ENCODE results near the gene REPS1.
"Not testable (repeated sequence)": the region's sequence is repeated elsewhere in the genome, so short reads cannot be mapped to it uniquely, and the experiment has no call there.

The REPS1 gene

DNA sequence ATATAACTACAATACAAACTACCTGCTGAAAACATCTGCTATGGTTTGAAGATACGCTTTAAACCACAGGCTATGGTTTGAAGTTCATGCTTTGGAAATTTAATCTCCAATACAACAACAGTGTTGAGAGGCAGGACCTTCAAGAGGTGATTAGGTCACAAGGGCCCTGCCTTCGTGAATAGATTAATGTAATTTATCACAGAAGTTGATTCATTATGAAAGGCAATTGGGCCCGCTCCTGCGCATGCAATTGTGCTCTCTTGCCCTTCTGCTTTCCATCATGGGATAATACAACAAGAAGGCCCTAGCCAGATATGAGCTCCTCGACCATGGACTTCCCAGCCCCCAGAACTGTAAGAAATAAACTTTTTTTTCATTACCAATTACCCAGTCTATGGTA is 21.2 kb downstream of the REPS1 start:
- peak in 1 of 3 experiments; percentile 38 for DNase-seq

DNA sequence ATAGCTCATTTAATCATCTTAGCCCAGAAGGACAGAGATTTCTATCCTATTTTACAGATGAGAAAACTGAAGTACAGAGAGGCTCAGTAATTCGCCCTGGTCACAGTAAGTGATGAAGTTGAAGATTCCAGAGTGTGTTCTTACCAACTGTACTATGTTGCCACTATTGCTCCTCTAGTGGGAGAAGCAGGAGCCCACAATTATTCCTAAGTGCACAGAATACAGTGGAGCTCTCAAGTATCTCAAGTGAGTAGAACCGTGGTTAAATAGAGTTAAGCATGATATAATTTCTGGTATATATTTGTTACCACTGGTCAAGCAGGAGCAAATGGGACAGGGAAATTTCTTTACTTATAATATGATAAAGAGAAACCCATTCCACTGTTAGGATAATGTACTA is 22.1 kb downstream of the REPS1 start:
- peak in 1 of 3 experiments; percentile 52 for DNase-seq

DNA sequence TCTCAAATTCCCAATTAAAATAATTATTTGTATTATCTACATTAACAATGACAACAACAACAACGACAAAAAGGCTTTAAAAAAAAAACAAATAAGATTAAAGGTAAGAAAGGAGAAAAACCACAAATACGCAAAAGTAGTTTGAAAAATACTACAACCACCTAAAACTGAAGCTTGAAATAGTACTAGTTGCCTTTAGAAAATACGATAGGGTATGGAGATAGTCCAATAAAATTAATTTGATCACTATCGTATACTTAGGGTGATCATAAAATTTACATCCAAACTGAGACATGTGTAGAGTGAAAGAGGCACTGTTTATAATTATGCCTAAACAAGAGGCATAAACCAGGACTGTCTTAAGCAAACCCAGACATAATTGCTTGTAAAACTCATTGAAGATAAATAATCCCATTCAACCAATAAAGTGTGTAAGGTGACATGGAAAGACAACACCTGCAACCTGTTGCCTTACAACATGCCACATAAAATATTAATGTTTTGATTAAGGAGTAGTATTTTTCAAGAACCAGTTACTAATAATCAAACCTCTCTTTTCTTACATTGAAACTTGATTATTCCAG is 22.7 kb downstream of the REPS1 start:
- DNase-seq = peak in 1 of 3 experiments; percentile 54

DNA sequence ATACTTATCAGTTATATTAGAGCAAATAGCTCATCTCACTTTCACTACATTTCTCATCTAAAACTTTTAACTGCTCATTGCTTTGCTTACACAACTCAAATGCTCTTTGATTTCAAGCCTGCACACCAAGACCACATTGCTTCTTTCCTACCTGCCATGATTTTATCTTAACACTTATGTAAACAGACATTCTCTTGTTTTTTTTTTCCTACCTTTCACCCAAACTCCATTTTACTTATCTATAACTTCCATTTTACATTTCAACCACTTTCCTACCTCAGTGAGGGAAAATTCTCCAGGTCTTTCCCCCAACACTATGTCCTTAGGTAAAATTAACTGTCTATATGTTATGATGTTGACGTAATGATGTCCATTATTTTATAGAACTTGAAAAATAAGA is 24.0 kb downstream of the REPS1 start:
- DNase-seq = no peak

DNA sequence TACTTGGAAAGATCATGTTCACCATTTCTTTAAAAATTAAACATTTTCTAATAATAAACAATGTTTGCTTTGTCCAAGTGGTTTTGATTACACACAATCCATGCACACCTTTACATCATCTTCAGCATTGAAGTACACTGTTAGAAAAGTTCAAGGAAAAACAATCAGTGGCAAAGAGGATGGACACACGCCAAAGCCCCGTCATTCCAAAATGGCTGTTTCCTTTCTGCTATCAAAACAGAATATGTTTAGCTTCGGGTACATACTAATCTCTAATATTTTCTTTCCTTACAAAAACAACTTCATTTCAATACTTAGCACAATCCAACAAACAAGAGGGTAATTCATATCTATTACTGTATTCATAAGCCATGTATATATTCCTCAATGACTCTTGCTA is 24.5 kb downstream of the REPS1 start:
- DNase-seq = no peak

DNA sequence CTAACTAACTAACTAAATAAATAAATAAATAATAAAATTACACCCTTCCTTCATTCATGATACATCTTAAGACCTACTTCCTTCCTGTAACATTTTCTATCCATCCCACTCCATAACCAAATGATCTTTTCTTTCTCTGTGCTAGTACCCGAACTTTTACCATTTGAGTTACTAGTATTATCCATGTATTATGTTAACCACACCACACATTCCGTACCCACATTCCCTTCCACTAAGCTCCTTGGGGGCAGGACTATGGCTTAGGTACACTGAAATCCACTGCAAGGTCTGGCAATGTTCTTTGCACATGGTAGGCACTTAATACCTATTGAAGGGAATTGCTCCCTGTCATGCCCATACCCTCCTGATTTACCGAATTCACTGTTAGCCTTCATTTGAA is 24.9 kb downstream of the REPS1 start:
- DNase-seq = no peak

DNA sequence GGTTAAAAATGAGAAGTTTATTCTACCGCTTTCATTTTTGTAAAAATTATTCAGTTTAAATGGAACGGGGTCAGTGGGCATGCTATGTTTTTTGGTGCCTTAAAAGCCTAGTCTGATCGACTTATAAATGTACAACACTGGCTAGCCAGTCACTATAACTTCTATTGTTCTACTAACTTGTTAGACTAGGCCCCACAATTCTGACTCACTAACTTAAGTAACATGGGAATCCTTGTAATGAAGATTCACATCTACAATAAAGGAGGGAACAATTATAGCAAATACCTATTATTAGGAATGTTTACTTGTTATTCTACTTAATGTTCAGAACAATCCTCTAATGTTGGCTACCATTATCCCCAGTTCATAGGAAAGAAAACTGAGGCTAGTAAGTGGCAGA is 28.5 kb downstream of the REPS1 start:
- no peak for DNase-seq

DNA sequence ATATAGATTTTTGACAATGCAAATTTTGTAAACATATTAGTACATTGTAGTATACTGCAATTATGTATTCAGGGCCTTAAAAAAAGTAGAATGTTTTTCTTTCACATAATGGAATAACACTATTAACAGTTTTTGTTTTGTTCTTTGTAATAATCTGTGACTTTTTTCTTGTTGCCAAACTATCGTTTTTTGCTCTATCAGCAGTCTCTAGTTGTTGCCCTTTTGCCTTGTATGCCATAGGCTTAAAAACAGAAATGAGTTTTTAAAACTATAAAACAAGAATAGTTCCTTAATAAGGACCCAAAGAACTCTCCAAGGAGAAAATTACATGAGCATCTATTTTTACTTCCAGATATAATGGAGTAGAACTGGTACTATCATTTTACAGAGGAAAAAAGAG is 29.5 kb downstream of the REPS1 start:
- DNase-seq = no peak

DNA sequence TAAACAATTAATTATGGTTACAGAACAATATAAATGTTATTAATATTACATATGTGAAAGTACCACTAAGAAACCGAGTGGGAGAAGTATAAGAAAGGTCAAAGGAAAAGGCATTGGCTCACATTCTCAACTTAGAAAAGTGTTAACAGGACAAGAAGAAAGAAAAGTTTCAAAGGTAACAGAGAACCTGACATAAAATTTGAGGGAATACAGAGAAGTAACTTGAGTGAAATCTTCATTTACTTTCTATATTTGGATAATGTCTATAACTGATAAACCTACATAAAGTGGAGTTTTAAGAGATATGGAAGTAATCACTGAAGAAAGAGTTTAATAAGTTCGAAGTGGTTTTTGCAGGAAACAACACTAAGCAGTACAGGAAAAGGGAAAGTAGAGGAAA is 30.1 kb downstream of the REPS1 start:
- DNase-seq = no peak

DNA sequence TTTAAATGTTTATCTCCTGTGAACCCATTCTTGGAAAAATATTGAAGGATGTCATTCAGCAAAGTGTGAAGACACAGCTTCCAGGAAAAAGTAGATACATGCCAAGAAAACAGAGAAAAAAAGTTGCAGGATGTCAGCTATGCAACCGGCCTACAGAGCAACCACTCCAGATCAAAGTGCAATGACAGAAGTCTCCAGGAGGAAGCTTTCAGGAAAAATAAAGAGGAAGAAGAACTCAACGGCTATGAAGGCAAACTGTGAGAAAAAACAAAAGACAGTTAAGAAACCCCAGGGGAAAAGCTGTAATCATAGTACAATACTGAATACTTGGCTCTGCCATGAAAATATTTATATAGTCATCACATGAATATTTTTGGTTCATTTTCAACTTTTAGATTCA is 30.6 kb downstream of the REPS1 start:
- DNase-seq = no peak

DNA sequence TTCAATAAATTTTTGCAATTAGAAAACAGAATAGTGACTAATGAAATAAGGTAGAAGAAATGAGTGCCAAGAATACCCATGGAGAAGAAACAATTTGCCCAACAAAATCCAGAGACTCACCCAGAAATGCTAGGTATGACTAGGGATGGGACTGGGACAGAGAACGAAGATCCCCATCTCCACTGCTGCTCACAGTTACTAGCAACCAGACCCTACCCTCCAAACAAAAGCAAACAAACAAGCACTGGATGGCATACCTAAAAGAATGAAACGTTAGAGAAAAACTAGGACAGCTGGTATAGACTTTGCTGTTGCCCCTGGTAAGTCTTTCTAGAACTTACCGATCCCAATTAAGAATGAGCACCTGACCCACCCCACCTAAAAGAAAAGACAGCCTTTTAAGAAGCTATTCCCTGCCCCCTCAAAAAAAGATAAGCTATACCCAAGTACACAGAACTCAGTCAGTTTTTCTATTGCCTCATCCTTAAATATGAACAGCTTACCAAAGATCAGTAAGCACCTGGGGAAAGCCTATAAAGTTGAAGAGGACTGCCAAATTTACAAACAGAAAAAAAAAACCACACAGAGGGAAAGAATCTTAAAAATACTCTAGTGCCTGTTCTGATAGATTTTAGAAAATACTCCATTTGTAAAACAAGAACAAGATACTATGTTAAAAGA is 31.7 kb downstream of the REPS1 start:
- DNase-seq = no peak

DNA sequence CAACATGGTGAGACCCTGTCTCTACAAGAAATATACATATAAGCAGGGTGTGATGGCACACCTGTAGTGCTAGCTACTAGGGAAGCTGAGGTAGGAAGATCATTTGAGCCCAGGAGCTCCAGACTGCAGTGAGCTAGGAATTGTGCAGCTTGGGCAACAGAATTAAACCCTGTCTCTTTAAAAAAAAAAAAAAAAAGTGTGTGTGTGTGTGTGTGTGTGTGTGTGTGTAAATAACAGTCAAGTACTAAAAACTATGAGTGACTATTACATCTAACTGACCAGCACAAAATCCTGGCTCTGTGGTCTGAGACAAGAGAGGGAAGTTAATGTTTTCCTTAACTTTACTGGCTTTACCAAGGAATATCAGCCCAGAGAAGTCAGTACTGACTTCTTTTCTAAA is 32.8 kb downstream of the REPS1 start:
- no peak for DNase-seq

DNA sequence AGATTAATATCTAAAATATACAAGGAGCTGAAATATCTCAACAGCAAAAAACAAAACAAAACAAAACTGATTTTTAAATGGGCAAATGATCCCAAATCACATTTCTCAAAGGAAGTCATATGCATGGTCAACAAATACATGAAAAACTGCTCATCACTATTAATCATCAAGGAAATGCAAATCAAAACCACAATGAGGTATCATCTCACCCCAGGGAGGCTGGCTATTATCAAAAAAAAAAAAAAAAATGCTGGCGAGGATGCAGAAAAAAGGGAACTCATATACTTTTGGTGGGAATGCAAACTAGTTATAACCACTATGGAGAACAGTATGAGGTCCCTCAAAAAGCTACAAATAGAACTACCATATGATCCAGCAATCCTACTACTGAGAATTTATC is 34.6 kb downstream of the REPS1 start:
- no peak for DNase-seq

DNA sequence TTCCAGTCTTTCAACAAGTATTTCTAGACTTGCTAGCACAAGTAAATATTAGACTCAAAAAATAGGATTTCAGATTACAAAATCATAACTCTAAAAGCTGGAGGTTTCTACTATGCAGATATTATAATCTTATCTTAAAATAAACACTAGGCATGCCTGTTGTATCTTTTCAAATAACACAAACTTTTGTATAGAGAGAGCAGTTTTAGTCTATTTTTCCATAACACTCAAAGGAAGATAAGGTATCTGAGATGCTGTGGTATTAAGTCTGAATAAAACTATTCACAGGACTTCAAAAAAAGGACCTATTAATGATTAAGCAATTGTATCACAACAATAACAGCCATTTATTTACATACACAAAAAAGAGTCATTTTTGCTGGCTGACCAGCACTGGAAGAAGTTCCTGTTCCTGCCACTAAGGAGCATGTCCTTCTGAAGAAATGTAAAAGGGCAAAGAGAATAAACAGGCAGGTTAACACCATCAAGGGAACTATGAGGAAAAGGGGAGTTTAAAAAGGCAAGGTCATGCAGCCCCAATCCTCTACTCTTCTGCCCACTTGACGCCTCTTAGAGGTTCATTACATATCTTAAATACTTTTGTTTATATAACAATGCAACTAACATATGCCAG is 39.4 kb downstream of the REPS1 start:
- no peak for DNase-seq

DNA sequence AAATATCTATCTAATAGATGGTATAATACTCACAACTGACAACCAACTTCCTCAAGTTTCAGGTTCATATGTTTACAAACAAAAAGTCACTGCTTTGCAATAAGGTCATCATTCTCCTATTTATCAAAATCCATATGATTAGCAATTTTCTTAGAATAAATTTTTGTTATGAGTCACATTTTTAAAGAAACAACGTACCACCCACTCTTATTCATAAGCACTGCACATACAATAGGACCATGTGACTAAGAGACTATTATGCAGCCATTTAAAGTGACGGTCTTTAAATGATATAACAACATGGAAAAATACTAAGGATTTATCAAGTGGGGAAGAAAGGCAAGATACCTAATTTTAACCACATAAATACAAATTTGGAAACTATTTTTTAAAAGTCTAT is 40.0 kb downstream of the REPS1 start:
- DNase-seq = no peak

DNA sequence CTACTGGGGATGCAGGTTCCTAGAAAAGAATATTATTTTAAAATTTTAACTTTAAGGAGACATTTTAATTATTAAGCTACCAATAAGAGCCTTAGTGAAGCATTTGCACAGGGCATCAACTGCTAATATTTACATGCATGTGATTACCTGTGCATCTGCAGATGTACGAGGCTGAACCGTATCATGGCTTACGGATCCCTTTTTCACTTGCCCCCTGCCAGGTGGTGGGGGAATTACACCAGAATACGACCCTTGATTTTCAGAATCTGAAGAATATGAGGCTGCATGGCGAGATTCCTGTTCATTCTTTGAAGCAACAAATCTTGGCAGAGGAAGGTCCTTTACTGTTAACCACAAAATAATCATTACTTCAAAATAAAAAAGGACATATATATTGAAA is 42.7 kb downstream of the REPS1 start:
- peak in 2 of 3 experiments; percentile 13 to 16 for DNase-seq

DNA sequence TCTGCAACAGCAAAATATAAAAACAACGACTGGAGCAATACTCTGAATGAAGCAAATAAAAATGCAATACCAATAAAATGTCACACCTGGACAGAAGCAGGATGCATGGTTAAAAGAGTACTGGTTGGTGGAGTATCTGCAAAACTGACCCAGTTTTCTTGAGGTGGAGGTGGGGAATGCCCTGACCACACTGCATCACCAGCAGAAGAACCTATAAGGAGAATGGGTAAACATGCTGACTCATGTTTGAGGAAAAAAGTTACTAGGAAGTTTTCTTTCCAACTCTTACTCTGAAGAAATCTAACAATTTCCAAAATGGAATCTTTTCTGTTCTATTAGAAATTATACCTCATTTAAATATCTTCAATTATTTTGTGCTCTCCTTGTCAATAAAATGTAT is 43.6 kb downstream of the REPS1 start:
- no peak for DNase-seq

DNA sequence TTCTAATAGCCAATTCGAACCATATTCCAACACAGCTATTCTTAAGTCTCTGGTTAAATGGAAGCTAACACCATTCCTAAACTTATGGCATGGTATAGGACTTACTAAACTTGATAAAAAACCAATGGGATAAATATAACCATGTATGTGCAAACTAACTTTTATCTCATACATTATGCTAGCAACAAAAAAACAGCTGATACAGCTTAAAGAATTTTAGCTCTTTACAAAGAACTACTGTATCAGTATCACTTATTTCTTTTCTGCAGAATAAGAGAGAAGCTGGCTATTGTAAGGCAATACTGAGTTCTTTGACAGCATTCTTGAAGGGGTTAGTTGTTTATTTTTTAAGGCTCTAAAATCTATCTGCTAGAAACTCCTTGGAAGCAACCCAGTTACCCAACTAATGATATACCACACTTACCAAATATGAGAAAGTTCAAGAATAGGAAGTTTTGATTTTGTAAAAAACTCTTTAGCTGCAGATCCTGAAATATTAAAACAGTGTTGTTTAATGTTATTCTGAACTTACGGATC is 44.9 kb downstream of the REPS1 start:
- no peak for DNase-seq

DNA sequence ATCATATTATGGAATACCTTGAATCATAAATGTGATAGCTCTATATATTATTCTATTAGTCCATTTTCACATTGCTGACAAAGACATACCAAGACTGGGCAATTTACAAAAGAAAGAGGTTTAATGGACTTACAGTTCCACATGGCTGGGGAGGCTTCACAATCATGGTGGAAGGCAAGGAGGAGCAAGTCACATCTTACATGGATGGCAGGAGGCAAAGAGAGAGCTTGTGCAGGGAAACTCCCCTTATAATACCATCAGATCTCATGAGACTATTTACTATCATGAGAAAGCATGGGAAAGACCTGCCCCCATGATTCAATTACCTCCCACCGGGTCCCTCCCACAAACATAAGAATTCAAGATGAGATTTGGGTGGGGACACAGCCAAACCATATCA is 51.2 kb downstream of the REPS1 start:
- DNase-seq = not testable (repeated sequence)

DNA sequence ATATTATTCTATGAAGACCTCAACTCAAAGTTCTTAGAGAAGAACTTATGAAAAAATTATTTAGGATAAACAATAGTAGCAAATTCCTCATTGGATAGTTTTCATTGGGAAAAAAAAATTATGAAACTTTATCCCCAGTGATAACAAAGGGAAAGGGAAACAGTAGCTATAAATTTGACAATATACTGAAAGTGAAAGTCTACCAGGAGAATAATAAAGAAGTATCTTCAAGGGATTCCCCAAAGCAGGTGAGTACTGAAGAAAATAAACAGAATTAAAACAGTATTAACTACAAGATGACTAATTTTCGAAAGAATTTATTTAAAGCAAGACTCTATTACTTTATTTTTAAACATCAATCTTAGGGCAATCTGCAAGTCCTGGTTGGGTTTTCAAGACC is 56.4 kb downstream of the REPS1 start:
- no peak for DNase-seq

DNA sequence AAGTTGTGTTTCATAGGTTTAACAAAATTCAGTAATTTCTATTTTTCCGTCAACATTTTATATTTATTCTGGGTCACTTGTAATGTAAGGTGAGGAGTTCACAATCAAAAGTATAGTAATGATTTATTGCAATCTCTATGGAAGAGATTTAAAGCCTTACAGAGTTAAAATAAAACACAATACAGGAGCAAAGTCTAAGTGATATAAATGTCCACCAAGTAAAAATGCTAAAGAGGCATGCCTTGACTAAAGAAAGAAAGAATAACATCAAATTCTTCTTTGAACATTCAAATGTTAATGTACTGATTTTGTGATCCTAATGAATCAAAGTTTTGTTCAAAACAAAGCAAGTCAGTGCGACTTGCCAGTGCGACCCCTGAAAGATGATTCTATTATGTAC is 61.5 kb downstream of the REPS1 start:
- DNase-seq = no peak

DNA sequence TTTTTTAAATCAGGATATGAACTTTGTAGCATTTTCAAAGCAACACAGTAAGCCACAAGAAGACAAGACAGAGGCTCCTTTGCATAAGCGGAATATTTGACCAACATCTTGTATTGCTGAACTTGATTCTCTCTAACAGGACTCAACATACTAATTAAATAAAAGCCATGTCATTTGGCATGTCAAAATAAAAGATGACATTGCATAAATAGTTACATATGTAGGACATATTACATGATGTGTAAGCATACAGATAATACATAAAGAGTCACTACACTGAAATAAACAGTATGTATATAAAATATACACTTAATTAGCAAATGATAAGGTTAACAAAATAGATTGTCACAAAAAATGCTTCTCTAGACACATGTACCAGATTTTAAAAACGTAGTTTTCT is 62.2 kb downstream of the REPS1 start:
- no peak for DNase-seq

DNA sequence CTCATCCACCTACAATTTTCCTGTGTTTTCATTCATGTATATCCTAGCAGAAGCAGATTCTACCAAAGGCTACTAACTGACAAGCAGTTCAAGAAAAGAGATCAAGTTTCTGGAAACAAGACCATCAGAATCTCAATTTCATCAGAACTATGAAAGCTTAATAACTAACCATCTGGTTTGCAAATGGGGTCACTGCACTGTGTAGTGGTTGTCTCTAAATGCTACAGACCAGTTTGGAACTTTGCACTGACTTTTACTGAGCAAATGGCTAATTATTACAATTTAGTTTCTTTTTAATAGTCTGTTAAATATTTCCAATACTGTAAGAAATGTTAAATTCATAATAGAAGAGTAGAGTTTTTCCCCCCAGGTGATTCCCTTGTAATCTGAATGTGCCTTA is 64.5 kb downstream of the REPS1 start:
- peak in 1 of 3 experiments; percentile 58 for DNase-seq

DNA sequence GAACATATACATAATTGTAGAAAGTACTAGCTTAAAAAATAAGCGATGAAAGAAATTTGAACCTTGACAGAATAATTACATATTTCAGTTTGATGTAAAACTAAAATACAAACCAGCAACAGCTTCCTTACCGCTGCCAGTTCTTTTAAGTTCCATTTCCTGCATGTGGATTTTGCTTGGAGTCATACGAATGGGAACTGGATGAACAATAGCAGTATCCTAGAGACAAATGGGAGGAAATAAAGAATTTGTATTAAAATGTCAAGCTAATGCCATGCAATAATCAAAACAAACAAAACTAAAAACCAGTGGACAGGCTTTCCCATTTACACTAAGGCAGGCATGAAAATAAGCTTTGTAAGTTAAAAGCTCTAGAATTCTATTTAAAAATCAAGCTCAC is 67.1 kb downstream of the REPS1 start:
- DNase-seq = peak in 1 of 3 experiments; percentile 64
